T-helper 22 cell (primary cell): ENCODE measurements around the gene PALMD.

Experiments
- DNase-seq: peaks from one replicate; pipeline ENCODE4 v3.0.0-alpha.2; 2020; ENCODE audit warnings: low read depth

Gene PALMD

GRCh38 chr1:99635664-99636063 is 10.2 kb upstream of the PALMD start:
- no peak for DNase-seq

- no peak for DNase-seq
These were observed 9.2 kb upstream of the PALMD start for GRCh38 chr1:99636647-99637175.

GRCh38 chr1:99638853-99639252 is 7.1 kb upstream of the PALMD start:
- DNase-seq: no peak

GRCh38 chr1:99639408-99639807 is 6.5 kb upstream of the PALMD start:
- no peak for DNase-seq

GRCh38 chr1:99639945-99640344 is 6.0 kb upstream of the PALMD start:
- no peak for DNase-seq

GRCh38 chr1:99640672-99641071 is 5.2 kb upstream of the PALMD start:
- DNase-seq: no peak

- DNase-seq: no peak
These were observed 4.4 kb upstream of the PALMD start for GRCh38 chr1:99641558-99641957.

GRCh38 chr1:99642053-99642452 is 3.9 kb upstream of the PALMD start:
- no peak for DNase-seq

- no peak for DNase-seq
These were observed 2.7 kb upstream of the PALMD start for GRCh38 chr1:99643021-99643779.

GRCh38 chr1:99644279-99645004 is 1.5 kb upstream of the PALMD start:
- DNase-seq: no peak

GRCh38 chr1:99645203-99645602 is 710 bp upstream of the PALMD start:
- DNase-seq: no peak

- DNase-seq: no peak
These were observed 955 bp downstream of the PALMD start for GRCh38 chr1:99646868-99647267.

- DNase-seq: no peak
These were observed 1.6 kb downstream of the PALMD start for GRCh38 chr1:99647490-99647889.

GRCh38 chr1:99648107-99648506 is 2.2 kb downstream of the PALMD start:
- no peak for DNase-seq

- DNase-seq: no peak
These were observed 4.1 kb downstream of the PALMD start for GRCh38 chr1:99650030-99650429.

- no peak for DNase-seq
These were observed 5.0 kb downstream of the PALMD start for GRCh38 chr1:99650773-99651437.

- no peak for DNase-seq
These were observed 7.0 kb downstream of the PALMD start for GRCh38 chr1:99652881-99653281.

- DNase-seq: no peak
These were observed 9.5 kb downstream of the PALMD start for GRCh38 chr1:99655376-99655775.

GRCh38 chr1:99656701-99657100 is 10.8 kb downstream of the PALMD start:
- no peak for DNase-seq

- no peak for DNase-seq
These were observed 11.5 kb downstream of the PALMD start for GRCh38 chr1:99657213-99658030.

- no peak for DNase-seq
These were observed 12.0 kb downstream of the PALMD start for GRCh38 chr1:99658031-99658290.

GRCh38 chr1:99659755-99660210 is 13.9 kb downstream of the PALMD start:
- DNase-seq: no peak
